Smooth muscle cell of the umbilical artery (primary cell): ENCODE measurements around the gene FTSJ3. TPM values are rescaled to one million over a fixed set of nuclear protein-coding genes. Genes with fewer than 3 reads are reported as not detected.

Experiments used
- total RNA-seq: library from RNA; depleted of rRNA; stranded (reverse); fragments of >200 nt; gene quantifications from 2 replicates; pipeline ENCODE4 v1.2.3, GENCODE V29; 2014

FTSJ3 gene, protein sequence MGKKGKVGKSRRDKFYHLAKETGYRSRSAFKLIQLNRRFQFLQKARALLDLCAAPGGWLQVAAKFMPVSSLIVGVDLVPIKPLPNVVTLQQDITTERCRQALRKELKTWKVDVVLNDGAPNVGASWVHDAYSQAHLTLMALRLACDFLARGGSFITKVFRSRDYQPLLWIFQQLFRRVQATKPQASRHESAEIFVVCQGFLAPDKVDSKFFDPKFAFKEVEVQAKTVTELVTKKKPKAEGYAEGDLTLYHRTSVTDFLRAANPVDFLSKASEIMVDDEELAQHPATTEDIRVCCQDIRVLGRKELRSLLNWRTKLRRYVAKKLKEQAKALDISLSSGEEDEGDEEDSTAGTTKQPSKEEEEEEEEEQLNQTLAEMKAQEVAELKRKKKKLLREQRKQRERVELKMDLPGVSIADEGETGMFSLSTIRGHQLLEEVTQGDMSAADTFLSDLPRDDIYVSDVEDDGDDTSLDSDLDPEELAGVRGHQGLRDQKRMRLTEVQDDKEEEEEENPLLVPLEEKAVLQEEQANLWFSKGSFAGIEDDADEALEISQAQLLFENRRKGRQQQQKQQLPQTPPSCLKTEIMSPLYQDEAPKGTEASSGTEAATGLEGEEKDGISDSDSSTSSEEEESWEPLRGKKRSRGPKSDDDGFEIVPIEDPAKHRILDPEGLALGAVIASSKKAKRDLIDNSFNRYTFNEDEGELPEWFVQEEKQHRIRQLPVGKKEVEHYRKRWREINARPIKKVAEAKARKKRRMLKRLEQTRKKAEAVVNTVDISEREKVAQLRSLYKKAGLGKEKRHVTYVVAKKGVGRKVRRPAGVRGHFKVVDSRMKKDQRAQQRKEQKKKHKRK
- total RNA-seq: 57.6 and 65.3 TPM in 2 replicates

DNA sequence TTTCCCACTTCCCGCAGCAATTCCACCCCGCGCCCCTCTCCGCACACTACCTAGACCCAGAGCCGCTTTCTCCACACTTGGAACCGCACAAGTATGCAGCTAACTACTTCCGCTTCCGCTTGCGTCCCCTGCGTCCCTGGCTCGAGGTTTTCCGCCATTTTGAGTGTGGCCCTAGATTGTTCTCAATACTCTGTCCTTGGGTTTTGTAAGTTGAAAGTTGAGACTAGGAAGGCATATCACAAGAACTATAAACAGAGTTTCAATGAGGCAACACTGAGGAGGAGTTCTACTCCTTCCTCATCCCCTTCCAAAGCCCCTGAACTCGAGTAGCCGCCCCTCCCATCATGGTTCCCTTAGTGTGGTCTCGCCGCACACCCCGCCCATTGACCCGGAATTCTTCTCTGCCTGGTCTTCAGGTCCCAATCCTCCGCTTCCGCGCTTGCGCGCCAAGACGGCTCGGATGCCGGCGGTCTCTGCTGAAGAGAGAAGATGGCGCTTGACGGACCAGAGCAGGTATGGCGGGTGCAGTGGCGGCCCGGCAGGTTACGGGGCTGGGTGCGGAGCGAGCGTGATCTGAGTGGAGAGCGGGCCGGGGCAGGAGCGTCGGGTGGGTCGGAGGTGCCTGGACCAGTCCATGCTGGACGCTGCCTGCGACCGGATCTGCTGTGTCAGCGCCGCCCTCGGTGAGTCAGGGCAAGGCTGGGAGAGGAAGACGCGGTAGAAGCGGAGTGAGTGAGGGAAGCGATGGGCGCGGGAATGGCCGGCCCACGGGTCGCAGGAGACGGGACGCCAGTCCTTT lies at the start of gene FTSJ3, which contains the start of gene PSMC5:
Gene FTSJ3, minus strand, starts transcription at position 662 of the 799 bp plus-strand sequence. CDS start 761 bp downstream, outside the sequence.
Gene PSMC5, plus strand, starts transcription at position 430 of the 799 bp plus-strand sequence. Its CDS starts 60 bp downstream, at position 490.

DNA sequence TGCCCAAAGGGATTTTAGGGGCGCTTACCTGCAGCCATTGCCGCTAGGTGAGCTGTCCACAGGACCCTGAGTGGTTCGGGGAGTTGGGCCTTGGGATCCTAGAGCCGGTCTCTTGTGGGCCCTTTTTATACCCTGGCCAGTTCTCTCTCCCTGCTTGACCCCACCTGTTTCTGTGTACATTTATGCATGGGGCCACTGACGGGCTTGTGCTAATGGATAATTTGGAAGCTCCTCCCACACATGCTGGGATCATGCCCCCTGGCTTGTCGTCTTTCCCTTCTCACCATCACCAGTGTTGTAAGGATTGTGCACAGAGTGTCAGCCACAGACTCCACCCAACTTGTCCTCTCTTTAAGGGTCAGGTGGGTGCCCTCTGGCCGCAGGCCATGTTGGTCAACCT lies 46.1 kb upstream of the FTSJ3 start, which contains the start of gene CSH2:
Gene CSH2, minus strand, starts transcription at position 101 of the 400 bp plus-strand sequence. Its CDS starts 63 bp downstream, at position 38.

DNA sequence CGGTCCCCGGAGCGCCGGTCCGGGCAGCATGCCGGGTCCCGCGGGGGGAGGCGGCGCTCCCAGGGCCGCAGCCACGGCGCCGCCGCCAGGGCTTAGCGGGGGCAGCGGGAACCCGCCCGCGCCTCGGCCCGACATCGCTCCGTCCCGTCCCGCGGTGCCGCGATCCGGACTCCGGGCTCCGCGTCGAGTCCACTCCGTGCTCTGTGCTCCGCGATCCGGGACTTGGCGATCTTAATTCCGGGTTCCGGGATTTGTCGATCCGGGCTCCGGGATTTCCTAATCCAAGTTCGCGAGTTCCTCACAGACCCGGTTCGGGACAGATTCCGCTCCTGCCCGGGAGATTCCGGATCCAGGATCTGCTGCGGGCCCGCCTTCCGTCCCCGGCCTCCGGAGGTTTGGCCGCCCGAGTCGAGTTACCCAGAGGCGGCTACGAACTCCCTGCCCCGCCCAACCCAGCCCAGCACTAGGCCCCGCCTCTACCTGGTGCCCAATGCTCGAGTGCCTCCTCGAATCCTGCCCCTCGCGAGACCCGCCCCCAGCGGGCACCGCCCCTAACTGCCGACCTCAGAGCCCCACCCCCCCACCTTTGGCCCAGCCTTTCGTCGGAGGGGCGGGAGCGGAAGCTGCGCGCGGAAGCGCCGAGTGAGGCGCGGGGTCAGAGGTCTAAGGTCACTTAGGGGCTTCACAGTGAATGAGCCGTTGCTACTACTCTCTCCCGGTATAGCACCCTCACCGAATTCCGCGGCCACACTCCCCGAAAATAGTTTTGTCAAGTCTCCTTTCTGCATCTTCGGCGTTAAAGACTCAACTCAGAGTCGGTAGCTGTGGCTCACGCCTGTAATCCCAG lies 15.3 kb upstream of the FTSJ3 start, which contains the start of gene SMARCD2:
Gene SMARCD2, minus strand, starts transcription at position 146 of the 847 bp plus-strand sequence. Its CDS starts 11 bp downstream, at position 135.

DNA sequence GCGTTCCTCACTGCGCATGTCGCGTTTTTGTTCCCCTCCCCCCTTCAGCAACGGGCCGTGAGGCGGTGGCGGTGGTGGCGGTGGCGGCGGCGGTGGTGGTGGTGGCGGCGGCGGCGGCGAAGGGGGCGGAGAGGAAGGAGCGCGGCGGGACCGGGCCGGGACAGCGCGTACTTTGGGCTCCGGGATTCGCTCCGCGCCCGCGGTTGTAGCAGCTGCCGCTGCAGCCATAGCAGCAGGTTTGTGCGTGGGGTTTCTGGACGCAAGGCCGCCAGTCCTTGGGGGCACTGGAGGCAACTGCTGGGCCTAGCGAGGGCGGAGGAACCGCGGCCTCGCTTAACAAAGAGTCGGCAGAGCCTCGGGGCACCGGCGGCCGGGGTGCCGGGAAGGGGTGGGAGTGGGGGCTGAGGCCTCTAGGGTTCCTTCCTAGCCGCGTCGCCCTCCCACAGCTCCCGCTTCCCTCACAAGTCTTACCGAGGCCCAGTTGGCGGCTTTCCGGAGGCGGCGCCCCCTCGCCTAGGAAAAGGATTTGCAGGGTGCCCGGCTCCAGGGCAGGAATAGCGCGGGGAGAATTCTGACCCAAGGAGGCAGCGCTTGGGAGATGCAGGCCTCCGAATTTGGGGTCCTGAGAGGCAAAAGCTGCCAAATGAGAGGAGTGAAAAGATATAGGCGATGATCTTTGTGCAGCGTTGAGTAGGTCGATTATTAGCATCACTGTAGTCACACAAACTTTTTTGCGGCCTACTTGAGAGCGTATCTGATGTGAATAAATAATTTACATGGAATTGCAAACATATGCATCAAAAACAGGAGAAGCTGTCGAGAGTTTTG lies 53.1 kb downstream of the FTSJ3 start, which contains the start of gene DDX42:
Gene DDX42, plus strand, starts transcription at position 30 of the 828 bp plus-strand sequence. CDS start 12,880 bp downstream, outside the sequence.

DNA sequence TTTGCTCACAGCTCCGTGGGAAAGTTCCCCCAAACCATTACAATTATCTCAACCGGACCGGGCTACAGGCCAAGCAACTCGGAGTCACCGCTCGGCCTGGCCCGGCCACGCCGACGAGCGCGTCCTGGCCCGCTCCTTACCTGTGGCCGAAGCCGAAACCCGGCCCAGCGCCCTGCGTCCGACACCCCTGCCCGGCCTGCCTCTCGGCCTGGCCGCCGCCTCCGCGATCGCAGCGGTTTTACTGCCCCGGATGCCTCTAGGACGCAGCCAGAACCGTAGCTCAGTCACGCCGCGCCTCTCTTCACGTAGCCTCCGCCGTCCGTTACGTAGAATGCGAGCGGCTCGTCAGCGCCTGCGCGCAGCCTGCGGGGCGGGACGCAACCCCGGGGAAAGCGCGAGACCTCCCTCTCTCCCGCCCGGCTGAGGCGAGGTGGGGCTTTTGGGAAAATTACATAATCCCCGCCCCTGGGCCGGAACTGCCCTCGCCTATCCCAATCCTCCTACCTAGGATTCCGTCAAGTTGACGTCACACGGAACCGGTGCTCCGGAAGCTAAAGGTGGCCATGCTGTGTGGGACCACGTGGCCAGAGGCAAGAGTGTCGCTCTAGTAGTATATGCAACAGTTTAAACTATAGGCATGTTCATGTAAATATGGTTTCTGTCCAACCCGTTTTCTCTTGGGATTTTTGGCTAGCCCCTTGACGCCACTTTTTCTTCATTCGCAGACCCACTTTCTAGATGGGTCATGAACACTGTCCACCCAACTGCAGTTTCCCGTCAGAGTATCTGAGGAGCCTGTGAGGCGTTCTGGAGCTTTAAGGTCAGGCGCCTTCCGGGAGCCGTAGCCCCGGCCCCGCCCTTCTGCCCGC lies 54.0 kb downstream of the FTSJ3 start, which contains the start of gene CCDC47:
Gene CCDC47, minus strand, starts transcription at position 326 of the 869 bp plus-strand sequence. CDS start 7,422 bp downstream, outside the sequence.

Other genes with a start within 250 kb of the FTSJ3 start
- 12.5 and 17.2 TPM in 2 replicates for gene TACO1, start 226.8 kb downstream of the FTSJ3 start, total RNA-seq
- 27.6 and 39.1 TPM in 2 replicates for gene MAP3K3, start 205.2 kb downstream of the FTSJ3 start, total RNA-seq
- gene LIMD2, start 127.5 kb downstream of the FTSJ3 start, total RNA-seq: 7.4 and 16.4 TPM in 2 replicates
- gene STRADA, start 85.9 kb downstream of the FTSJ3 start, total RNA-seq: 21.1 and 23.8 TPM in 2 replicates
- 87.6 and 102 TPM in 2 replicates for gene CCDC47, start 54.1 kb downstream of the FTSJ3 start, total RNA-seq
- gene DDX42, start 53.5 kb downstream of the FTSJ3 start, total RNA-seq: 68.6 and 103 TPM in 2 replicates
- gene PSMC5, start 232 bp downstream of the FTSJ3 start, total RNA-seq: 45.4 and 62.9 TPM in 2 replicates
- 61.5 and 65.2 TPM in 2 replicates for gene SMARCD2, start 15.0 kb upstream of the FTSJ3 start, total RNA-seq
- not detected in 2 replicates for gene CSH2, start 46.0 kb upstream of the FTSJ3 start, total RNA-seq
- gene GH2, start 54.3 kb upstream of the FTSJ3 start, total RNA-seq: not detected in 2 replicates
- not detected in 2 replicates for gene CSH1, start 68.9 kb upstream of the FTSJ3 start, total RNA-seq
- gene CSHL1, start 83.6 kb upstream of the FTSJ3 start, total RNA-seq: not detected in 2 replicates
- not detected in 2 replicates for gene GH1, start 91.2 kb upstream of the FTSJ3 start, total RNA-seq
- not detected in 2 replicates for gene CD79B, start 104.7 kb upstream of the FTSJ3 start, total RNA-seq
- gene SCN4A, start 145.3 kb upstream of the FTSJ3 start, total RNA-seq: not detected in 2 replicates
- 0.18 and 1.2 TPM in 2 replicates for gene PRR29, start 170.7 kb upstream of the FTSJ3 start, total RNA-seq
- gene ICAM2, start 193.0 kb upstream of the FTSJ3 start, total RNA-seq: 2.1 and 4.2 TPM in 2 replicates